HG03045 (cell line): ENCODE results near the gene VPS29.
"Not testable (repeated sequence)": the region's sequence is repeated elsewhere in the genome, so short reads cannot be mapped to it uniquely, and the experiment has no call there.

ENCODE experiments used
- ATAC-seq: cut with Tn5 transposase; IDR thresholded peaks from one replicate; pipeline ENCODE4 v1.9.1; 2021; ENCODE audit warnings: mild to moderate bottlenecking, moderate library complexity; ENCODE audit not compliant: unreplicated experiment

VPS29 gene

DNA sequence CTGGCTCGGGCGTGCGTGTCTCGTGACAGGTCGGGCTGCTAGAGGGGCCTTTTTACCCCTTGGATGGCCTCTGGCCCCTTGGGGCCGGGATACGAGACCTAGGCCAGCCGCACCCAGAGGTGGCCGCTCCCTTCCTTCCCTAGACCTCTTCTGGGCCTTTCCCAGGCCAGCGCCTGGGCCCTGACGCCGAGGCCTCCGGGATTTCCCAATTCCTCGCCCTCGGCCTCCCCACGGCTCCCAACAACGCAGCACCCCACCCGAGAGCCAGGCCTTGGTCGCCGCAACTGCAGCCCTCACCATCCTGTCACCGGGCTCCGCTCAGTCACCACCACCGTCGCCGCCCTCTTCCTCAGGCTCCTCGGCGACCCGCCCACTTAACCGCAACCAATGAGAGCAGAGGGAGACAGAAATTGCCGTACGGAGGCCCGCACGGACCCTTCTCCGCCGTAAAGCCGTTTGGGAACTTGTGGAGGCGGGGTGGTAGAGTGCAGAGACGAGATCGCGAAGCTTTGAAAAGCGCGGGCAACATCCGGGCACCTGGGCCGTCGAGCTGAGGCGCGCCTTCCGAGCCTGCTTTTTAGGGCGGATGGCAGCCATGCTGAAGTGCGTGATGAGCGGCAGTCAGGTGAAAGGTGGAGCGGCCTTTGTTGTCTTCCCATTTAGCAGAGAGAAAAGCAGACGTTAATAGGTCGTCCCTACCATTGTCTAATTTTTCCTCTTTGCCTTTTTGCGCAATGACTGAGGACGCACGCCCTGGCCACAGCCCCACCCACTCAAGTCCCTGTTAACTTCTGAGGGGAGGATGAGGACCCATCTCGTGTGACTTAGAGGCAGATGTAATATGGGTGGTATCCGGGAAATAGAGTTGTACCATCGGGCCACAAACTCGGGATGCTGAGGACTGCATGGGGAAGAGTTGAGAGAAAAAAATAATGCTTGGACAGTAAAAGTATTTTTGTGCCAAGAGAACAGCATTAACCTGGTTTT is at the start of gene VPS29, which contains the start of gene RAD9B:
Gene VPS29, minus strand, starts transcription at position 360 of the 987 bp plus-strand sequence. Its CDS starts 60 bp downstream, at position 300.
Gene RAD9B, plus strand, starts transcription at position 580 of the 987 bp plus-strand sequence. Its CDS starts 7 bp downstream, at position 587.
- peak; percentile 88 for ATAC-seq

DNA sequence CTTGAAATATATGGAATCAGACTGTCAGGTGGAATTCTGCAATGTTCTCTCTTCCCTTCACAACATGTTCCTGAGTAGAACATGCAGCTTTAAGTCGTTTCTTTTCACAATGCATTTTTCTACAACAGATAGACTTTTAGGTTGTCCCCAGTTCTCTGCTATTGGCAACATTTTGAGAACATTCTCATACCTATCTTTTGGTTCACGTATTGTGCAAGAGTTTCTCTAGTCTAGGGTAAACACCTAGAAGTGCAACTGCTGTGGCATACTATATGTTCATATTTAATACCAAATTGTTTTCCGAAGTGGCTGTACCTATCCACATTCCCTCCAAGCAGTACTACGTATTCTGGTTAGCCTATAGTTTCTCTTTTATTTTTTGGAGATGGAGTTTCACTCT is 49.1 kb upstream of the VPS29 start:
- no peak for ATAC-seq

DNA sequence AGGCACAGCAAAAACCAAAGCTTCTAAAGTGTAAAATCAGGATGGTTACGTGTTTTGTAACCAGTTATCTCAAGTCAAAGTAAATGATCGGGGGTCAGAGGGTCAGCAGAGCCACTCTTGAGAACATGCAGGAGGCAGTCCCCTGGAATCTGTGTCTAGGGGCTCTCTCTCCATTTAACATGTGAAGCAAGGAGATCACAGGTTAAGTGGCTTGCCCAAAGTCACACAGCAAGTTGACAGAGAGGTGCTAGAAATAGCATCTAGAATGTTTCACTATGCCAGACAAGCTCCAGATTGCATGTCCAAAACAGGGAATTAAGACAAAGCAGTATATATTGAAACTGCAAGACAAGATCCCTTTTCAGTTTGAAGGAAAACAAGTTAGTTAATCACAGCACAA is 47.8 kb upstream of the VPS29 start:
- no peak for ATAC-seq

DNA sequence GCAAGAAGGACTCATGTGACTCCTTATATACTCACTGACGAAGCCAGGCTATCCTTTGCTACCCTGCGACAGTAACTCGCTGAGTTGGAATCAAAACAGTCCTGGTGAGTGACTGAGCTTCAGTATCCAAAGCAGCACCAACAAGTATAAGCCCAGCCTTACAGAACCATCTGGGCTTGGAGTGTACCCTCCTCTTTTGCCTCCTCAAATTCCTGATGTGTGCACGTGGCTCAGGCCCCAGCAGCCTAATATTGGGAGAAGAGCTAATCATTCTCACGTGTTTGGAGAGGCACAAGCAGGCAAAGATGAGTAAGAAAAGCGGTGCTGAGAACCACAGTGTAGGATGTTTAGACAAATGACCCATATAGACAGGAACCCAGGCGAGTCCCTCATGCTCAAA is 46.8 kb upstream of the VPS29 start:
- no peak for ATAC-seq

DNA sequence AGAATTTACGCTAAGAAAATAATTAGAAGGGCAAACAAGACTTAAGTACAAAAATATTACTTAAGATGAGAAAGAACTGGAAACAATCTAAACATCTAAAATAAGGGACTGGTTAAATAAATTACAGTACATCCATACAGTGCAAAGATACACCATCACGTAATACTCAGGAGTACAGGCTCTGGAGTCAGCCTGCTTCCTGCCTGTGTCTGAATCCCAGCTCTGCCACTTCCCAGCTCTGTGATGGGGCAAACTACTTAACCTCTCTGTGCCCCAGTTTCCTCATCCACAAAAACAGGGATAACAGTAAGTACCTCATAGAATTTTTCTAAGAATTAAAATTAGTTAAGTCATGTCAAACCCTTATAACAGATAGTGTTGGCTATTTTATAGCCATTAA is 45.2 kb upstream of the VPS29 start:
- no peak for ATAC-seq

DNA sequence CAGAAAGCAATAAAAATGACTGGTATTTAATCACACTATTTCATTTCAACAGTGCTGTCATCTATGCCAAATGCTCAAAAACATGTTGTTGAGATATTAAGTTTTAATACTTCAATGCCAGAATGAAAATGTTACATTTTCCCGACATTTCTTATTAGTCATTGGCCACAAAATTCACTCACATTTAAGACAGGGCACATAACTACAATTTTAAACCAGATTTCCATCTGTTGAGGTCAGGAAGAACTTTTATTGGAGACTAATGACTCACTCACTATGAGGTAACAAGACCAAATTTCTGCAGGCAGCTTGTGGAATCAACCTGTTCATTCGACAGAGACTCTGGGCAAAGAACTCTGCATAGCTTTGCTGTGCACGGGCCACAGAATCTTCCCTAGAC is 44.4 kb upstream of the VPS29 start:
- ATAC-seq: no peak

DNA sequence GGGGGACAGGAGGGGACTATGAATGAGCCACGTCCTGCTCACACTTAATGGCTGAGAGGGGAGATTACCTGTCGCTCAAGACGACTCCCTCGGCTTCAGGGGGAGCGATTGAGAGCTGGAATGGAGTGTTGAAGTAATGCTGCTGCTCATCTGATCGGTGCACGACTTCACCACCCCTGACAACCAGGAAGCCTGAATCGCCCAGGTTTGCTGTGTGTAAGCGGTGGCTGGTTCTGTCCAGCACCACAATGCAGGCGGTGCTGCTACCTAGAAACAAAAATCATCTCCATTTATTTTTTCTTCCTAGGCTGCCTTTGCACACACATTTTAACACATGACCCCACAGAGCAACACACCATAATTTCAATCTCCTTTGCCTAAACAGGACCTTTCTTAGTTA is 43.9 kb upstream of the VPS29 start:
- no peak for ATAC-seq

DNA sequence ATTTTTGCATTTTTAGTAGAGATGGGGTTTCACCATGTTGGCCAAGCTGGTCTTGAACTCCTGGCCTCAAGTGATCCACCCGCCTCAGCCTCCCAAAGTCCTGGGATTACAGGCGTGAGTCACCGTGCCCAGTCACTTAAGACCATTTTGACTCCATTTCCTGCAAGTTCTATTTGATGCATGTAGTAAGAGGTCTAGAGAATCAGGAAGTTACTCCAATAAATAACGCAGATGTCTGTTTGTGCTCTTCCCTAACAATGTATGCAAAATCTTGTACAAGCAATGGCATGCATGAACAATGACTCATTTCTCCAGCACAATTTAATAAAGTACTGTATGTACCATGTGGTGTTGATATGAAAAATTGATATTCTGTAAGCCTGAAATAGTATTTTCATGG is 43.3 kb upstream of the VPS29 start:
- ATAC-seq: not testable (repeated sequence)

DNA sequence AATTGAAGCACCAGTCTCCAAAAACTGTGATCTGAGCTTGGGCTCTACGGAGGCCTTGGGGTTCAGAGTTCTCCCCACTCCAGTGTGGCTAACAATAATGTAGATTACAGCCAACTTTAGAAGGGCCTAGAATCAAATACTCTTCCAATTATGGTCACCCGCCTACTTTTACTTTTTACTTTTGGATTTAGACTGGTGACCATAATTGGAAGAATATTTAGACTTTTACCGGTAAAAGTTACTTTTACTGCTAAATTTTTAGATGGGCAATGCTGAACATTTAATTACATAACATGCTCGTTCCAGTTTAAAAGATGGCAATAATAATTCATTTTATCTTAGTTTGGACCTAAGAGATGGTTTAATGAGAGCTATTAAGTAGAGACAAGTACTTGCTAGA is 42.1 kb upstream of the VPS29 start:
- no peak for ATAC-seq

DNA sequence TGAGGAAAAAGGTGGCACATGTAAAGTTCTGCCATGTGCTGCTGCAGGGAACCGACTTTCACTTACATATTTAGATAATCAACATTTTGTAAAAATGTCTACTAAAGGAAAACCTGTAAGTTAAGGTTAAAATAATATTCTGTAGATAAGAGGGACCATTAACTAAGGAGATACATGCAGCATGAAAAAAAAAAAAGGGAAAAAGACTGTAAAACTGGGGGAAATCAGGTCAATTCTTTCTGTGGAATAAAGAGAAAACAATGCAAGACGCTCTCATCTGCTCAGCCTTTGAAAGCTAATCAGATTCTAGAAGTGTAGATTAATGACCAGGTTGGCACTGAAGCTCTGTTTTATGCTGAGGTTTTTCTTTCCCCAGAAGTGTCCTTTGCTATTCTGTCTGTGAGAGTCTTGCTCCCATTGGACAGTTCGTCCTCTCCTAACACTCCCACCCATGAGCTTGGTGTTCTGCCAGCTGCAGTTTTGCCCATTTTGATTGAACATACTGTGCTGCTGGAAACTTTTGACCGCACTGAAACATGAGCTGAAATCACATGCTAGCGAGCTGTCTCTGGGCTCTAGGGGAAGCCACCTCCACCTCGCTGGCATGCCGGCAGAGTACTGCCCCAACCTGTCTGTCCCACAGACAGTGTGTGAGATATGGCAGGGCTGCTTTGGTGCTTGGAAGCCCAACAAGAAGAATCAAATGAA is 41.5 kb upstream of the VPS29 start:
- no peak for ATAC-seq

DNA sequence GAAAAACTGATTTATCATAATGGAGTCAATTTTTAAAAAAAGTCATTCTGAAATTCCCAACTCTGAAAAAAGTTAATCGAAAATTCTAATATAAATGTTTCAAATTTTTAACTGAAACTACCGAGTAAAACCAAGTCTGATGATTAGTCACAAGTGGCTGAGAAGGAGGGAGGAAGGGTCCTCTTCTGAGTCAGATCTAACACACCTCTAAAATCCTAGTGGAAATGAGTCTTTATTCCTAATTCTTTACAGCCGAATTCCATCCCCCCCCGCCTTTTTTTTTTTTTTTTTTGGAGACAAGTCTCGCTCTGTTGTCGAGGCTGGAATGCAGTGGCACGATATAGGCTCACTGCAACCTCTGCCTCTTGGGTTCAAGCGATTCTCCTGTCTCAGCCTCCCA is 38.1 kb upstream of the VPS29 start:
- no peak for ATAC-seq

DNA sequence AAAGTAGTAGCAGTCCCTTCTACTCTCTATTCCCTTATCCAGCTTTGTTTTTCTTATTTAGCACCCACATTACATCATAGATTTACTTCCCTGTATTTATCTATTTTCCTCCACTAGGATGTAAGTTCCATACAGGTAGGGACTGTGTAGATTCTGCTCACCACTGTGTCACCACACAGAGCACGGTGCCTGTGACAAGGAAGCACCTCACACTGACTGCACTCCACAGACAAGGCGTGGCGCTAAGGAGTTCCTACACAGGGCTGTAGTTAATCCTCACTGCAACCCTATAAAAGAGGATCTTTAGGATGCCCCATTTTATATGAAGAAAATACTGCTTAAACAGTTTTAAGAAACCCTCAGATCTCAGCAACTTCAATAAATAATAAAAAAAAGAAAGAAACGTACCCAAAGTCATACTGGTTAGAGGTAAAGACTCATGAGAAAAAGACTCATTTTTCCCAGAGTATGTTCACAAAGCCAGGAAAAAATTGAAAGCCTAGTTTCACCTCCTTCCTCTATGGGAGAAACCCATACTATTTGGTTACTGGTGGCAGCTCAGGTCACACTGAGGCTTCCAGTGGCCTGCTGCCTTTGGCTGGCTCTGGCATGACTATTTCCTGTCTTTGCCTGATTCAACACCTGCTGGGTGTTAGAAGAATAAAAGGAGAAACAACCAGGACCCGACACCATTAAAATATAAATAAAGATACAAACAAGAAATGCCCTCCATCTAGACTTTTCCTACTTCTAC is 37.1 kb upstream of the VPS29 start:
- ATAC-seq: no peak

DNA sequence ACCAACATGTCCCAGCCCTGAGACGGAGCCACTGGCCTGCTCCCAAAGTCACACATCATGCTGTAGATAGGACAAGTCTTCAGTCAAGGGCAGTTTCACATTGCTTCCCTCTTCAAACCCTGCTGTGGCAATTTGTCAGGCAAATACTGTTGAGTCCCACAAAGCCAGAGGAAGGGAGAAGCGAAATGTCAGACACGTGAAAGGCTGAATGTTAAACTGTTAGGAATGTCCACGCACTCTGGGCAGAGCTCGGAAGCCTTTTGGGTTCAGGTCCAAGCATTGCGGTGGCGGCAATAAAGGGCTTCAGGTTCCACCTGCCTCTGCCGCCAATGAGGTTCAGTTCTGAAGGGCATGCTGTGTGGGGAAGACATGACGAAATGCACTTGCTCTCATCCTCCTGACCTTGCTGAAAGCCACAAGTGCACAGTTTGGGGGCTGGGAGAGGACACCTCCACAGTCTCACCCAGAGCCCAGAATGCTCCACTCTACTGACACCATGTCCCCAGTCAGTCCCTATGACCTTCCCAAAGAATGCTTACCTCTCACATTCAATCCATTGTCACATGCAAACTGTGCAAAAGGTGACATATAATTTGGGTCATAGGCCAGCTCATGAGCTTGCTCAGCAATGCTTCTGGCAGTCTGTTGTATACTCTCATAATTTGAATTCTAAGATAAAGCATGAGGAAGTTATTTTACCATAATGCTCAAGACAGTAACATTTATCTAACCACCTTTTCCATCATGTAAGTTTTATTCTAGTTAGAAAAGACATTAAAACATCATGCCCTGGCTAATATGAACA is 35.9 kb upstream of the VPS29 start:
- ATAC-seq: no peak

DNA sequence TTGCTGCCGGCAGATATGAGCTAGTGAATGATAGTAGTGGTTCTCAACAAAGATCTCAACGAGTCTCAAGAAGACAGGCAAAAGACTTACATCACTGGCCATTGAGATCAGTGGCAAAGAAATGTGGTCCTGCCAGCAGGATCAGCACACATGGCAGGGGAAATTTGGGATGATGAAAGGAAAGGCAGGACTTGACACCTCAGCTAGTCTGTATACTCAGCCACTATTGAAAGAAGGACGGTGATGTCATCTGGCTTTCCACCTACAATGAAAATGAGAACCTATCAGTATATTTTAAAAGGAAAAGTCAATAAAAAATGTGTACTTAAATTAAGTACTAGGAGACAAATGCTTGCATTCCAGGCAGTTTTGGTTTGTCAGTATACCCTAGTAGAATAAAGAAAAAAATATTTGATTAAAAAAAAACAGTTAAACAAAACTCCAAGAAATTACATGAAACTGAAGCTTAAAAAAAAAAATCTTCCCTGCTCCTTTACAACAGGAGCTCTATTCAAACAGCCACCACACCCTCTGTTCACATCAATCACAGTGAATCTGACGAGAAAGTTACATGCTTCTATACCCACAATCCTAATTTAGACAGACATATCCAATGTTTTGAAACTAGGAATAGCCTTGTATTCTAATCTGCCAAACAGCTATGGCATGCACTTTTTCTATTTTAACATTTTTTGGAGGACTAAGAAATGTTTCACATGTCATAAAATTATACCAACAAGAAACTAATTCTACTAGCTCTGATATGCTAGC is 35.1 kb upstream of the VPS29 start:
- ATAC-seq: no peak

DNA sequence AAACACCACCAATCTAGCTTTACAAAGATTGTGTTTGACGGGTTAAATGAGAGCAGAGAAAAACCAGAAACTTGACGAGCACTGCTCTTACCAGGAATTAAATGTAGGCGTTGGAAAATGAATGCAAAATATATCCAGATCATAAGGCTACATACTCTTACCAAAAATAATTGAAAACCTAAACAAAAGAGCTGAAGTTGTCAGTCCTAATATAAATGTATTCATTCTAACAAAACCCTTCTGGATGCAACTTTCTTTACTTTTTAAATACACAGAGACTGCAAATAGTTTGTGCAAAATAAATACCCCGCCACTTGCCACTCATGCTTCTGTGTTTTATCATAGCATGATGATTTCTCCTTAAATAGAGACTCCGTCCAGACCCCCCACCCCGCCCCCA is 32.9 kb upstream of the VPS29 start:
- ATAC-seq: no peak

DNA sequence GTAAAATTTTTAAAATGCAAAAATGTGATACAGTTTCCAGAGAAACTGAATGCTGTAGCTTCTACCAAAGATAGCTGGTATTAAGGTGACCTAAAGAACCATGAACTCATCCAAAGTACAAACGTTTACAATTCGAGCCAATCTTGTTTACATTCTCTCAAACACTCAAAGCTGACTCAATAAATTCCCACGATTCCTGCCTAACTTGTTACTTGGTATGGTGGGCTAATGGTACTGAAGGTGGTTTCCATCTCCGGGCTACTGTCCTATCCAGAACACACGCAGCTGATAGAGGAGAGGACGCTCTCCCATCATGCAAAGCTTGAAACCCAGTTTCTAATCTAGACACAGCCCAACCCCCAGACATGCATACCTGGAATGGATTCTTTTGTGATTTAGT is 31.7 kb upstream of the VPS29 start:
- no peak for ATAC-seq

DNA sequence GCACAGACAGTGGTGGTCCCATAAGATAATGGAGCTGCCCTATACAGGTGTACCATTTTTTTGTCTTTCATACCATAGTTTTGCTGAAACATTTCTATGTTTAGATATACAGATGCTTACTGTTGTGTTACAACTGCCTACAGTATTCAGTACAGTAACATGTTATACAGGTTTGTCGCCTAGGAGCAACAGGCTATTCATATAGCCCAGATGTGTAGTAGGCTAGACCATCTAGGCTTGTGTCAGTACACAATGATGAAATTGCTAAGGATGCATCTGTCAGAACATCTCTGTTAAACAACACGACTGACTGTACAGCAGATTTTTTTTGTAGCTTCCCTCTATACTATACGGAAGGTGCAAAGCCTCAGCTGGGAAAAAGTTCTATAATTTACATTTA is 30.7 kb upstream of the VPS29 start:
- ATAC-seq: no peak

DNA sequence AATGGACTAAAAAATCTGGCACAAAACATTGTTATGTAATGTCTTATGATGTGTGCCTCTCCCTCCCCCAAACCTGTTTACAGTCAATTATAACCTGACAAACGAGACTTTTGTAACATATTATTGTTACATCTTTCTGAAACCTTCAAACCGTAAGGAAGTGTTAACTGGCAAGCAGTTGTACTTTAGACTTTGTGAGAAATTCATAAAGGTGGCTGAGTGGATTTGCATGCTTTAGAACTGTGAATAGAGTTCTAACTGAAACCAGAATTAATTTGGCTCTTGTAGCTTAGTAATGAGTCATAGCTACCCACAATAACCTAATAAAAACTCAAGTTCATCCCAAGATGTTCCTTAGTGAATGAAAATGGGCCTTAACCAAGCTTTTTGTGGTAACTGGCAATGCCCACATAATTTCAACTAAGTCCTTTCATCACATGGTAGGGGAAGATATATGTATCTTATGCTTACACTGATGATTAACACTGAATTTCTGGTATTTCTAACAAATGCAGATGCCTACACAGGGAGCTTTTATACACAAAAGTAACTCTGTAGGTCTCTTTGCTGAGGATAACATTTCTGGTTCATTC is 29.9 kb upstream of the VPS29 start:
- peak; percentile 71 for ATAC-seq

DNA sequence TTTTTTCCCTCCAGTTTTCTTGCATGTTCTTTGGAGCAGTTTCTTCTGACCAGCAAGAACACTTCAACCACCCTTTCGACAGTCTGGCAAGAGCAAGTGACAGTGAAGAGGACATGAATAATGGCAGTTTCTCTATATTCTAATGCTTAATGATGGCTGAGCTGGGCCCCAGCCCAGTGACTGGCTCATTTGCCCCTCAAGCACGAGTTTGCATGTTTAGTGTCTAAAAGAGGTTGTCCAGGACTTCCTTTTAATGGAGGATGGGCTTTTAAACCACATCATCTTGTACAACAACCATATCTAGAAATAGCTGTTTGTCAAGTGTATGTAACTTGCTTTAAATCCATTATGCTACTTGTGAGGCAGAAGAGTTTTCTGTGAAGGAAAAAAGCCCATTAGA is 28.6 kb upstream of the VPS29 start:
- ATAC-seq: no peak
